ENCODE results near the gene PGRMC1. TPM values are rescaled to one million over a fixed set of nuclear protein-coding genes. Genes with fewer than 3 reads are reported as not detected.
"Not testable (repeated sequence)": the region's sequence is repeated elsewhere in the genome, so short reads cannot be mapped to it uniquely, and the experiment has no call there.

The PGRMC1 gene
- total and polyA plus RNA-seq, 12 donors: 82.8 to 745 (median 249) TPM

- Histone ChIP-seq H3K9me3 (replicated peaks in 1 of 3) (no peaks in the 10 kb centered on the region), H3K4me1 (replicated peaks in 1 of 2) (no peaks in the 10 kb centered on the region), H3K4me3 (no peak overlapping the region), H3K27ac (no peak overlapping the region), H3K36me3 (replicated peaks in 1 of 2) (no peaks in the 10 kb centered on the region), H3K27me3 (no peaks in the 10 kb centered on the region)
- TF ChIP-seq CTCF (IDR thresholded peaks at IDR 0.05): no peak
- TF ChIP-seq POLR2A (IDR thresholded peaks at IDR 0.05): no peak
- intact Hi-C loops (cut with DNase I): no loop called here
- DNase-seq: no peak
Measured at GRCh38 chrX:119290476-119290875, 54.4 kb downstream of the PGRMC1 start.

- H3K9me3 ChIP-seq (replicated peaks in 1 of 3); intact Hi-C loops (cut with DNase I); H3K36me3 ChIP-seq (replicated peaks in 1 of 2); DNase-seq; H3K27me3 ChIP-seq; H3K4me3 ChIP-seq; H3K27ac ChIP-seq; H3K4me1 ChIP-seq (replicated peaks in 1 of 2): not testable (repeated sequence)
- WGBS, 4 donors: 47 to 79% (median 66%) methylated on average over 2 of the region's 2 CpGs
Measured at GRCh38 chrX:119291246-119291645, 55.2 kb downstream of the PGRMC1 start.

GRCh38 chrX:119292445-119292844, 56.4 kb downstream of the PGRMC1 start:
- intact Hi-C loops (cut with DNase I): no loop called here
- Histone ChIP-seq H3K27ac (no peak overlapping the region), H3K9me3 (replicated peaks in 1 of 3) (no peaks in the 10 kb centered on the region), H3K4me3 (no peak overlapping the region), H3K36me3 (replicated peaks in 1 of 2) (no peaks in the 10 kb centered on the region), H3K27me3 (no peaks in the 10 kb centered on the region), H3K4me1 (replicated peaks in 1 of 2) (no peaks in the 10 kb centered on the region)
- no peak for TF ChIP-seq POLR2A (IDR thresholded peaks at IDR 0.05)
- TF ChIP-seq CTCF (IDR thresholded peaks at IDR 0.05): no peak
- no peak for DNase-seq

Other genes starting within 250 kb of the PGRMC1 start
- gene CT47C1, start 163.3 kb upstream of the PGRMC1 start, total RNA-seq: not detected
- gene CT47C1, start 163.3 kb upstream of the PGRMC1 start, polyA plus RNA-seq: not detected
- 10 to 100 TPM in 2 of 9 donors, 1 to 10 TPM in 4, under 1 TPM in 3; 0.56 to 12.9 (median 3.2) TPM for gene KIAA1210, start 108.5 kb upstream of the PGRMC1 start, total RNA-seq
- 1 to 10 TPM; 1.9 to 3.1 (median 2.3) TPM for gene KIAA1210, start 108.5 kb upstream of the PGRMC1 start, polyA plus RNA-seq
- 10 to 100 TPM in 1 of 9 donors, 1 to 10 TPM in 6, under 1 TPM in 2; 0.72 to 10.2 (median 3.2) TPM for gene SLC25A43, start 163.1 kb downstream of the PGRMC1 start, total RNA-seq
- 1 to 10 TPM; 4.1 to 7.5 (median 5.4) TPM for gene SLC25A43, start 163.1 kb downstream of the PGRMC1 start, polyA plus RNA-seq
- gene SLC25A5, start 232.2 kb downstream of the PGRMC1 start, total RNA-seq: 100 to 1,000 TPM; 102 to 313 (median 221) TPM
- gene SLC25A5, start 232.2 kb downstream of the PGRMC1 start, polyA plus RNA-seq: 100 to 1,000 TPM in 1 of 3 donors, 10 to 100 TPM in 2; 65.2 to 245 (median 77.5) TPM

Measured in adrenal gland (tissue), 12 donors.